22Rv1 (cell line): ENCODE measurements around the gene SLC51B.

ENCODE experiments used
- CTCF ChIP-seq: fragments of 450-650 bp; IDR thresholded peaks from 2 replicates; pipeline ENCODE4 v1.5.1; 2017; ENCODE audit warnings: mild to moderate bottlenecking
- ZFX ChIP-seq: fragments of 450-650 bp; IDR thresholded peaks from 2 replicates; pipeline ENCODE4 v1.6.1; 2017; ENCODE audit warnings: antibody characterized with exemption, borderline replicate concordance

- TF ChIP-seq CTCF (no peak), ZFX (no peak)
These were observed 48.0 kb downstream of the SLC51B start for GRCh38 chr15:65092911-65093792.
